Dermis microvascular lymphatic vessel endothelial cell (primary cell): ENCODE measurements around the gene CWC15. TPM values are rescaled to one million over a fixed set of nuclear protein-coding genes. Genes with fewer than 3 reads are reported as not detected.
"Not testable (repeated sequence)": the region's sequence is repeated elsewhere in the genome, so short reads cannot be mapped to it uniquely, and the experiment has no call there.

Source experiments
- DNase-seq, 2 donors: peaks; one replicate each; pipeline versions ENCODE4 v3.0.0 to v3.0.0-alpha.2; 2010; ENCODE audit warnings: low read depth in 2 of 2
- total RNA-seq: library from RNA; depleted of rRNA; stranded (reverse); fragments of >200 nt; gene quantifications from 2 replicates; pipeline ENCODE4 v1.2.1, GENCODE V29; 2014

CWC15 gene
- total RNA-seq, 1 donor from 2014 or later: 27.5 TPM

- DNase-seq: no peak
Measured at GRCh38 chr11:94920311-94920710, 53.0 kb downstream of the CWC15 start.

GRCh38 chr11:94913718-94914394, 59.5 kb downstream of the CWC15 start:
- DNase-seq: not testable (repeated sequence)

GRCh38 chr11:94912806-94913205, 60.5 kb downstream of the CWC15 start:
- no peak for DNase-seq

Other genes starting within 250 kb of the CWC15 start
- gene AMOTL1, start 205.2 kb downstream of the CWC15 start, total RNA-seq: 39.8 and 44.1 TPM in 2 replicates
- 0.39 and 0.51 TPM in 2 replicates for gene KDM4D, start 153 bp upstream of the CWC15 start, total RNA-seq
- gene KDM4E, start 51.7 kb upstream of the CWC15 start, total RNA-seq: not detected in 2 replicates
- gene KDM4F, start 75.9 kb upstream of the CWC15 start, total RNA-seq: not detected in 2 replicates
- 19.1 and 21.5 TPM in 2 replicates for gene SRSF8, start 93.4 kb upstream of the CWC15 start, total RNA-seq
- 56.0 and 71.1 TPM in 2 replicates for gene ENDOD1, start 116.3 kb upstream of the CWC15 start, total RNA-seq